ENCODE results near the gene NAP1L1. TPM values are rescaled to one million over a fixed set of nuclear protein-coding genes. Genes with fewer than 3 reads are reported as not detected.
A peak's percentile ranks its signal among the peaks of the same experiment; 100 is the strongest.

Gene NAP1L1
- total RNA-seq, 1 experiment from 2014 or later, result 620 TPM

GRCh38 chr12:75994069-75994740 is 90.3 kb downstream of the NAP1L1 start:
- Histone ChIP-seq H3K27ac (ENCODE audit: low read length) (peak overlapping the region; percentile 90), H3K9me3 (ENCODE audit: control insufficient read depth, insufficient read depth, low read depth, low read length) (peaks cover 7% of the 10 kb centered on the region; the same call in 1 of the 2 replicates), H3K4me3 (ENCODE audit: low read depth in 2 of 2, low read length in 2 of 2) (no peak overlapping the region), H3K4me1 (ENCODE audit: control insufficient read depth, insufficient read depth, low read length) (peaks cover 19% of the 10 kb centered on the region), H3K36me3 (ENCODE audit: control insufficient read depth, insufficient read depth, low read length) (no peaks in the 10 kb centered on the region), H3K27me3 (ENCODE audit: control insufficient read depth, insufficient read depth, low read length) (no peaks in the 10 kb centered on the region)
- ATAC-seq, result peak; percentile 75
- BruUV-seq (replicated peaks), result no TSS peak
- DNase-seq (ENCODE audit: low read depth, low spot score), result no peak
- POLR2A ChIA-PET, result no interaction called here
- TF ChIP-seq POLR2AphosphoS5 (IDR thresholded peaks at IDR 0.05; ENCODE audit: low read depth, low read length) (no peak), REST (IDR thresholded peaks at IDR 0.05; ENCODE audit: insufficient read depth in 1 of 2, low read depth in 2 of 2, low read length in 1 of 2) (no peak), SIN3A (IDR thresholded peaks at IDR 0.05; ENCODE audit: borderline replicate concordance, insufficient read depth, low read depth, low read length) (no peak), TCF7L2 (IDR thresholded peaks at IDR 0.05; ENCODE audit: low read depth, low read length) (no peak)
- TF ChIP-seq, protein P1, sequence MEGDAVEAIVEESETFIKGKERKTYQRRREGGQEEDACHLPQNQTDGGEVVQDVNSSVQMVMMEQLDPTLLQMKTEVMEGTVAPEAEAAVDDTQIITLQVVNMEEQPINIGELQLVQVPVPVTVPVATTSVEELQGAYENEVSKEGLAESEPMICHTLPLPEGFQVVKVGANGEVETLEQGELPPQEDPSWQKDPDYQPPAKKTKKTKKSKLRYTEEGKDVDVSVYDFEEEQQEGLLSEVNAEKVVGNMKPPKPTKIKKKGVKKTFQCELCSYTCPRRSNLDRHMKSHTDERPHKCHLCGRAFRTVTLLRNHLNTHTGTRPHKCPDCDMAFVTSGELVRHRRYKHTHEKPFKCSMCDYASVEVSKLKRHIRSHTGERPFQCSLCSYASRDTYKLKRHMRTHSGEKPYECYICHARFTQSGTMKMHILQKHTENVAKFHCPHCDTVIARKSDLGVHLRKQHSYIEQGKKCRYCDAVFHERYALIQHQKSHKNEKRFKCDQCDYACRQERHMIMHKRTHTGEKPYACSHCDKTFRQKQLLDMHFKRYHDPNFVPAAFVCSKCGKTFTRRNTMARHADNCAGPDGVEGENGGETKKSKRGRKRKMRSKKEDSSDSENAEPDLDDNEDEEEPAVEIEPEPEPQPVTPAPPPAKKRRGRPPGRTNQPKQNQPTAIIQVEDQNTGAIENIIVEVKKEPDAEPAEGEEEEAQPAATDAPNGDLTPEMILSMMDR (IDR thresholded peaks at IDR 0.05), result no peak
- CTCF ChIA-PET, result no interaction called here
- intact Hi-C loops (cut with micrococcal nuclease; ENCODE audit: unreplicated experiment), result no loop called here
- in situ Hi-C loops (cut with HindIII; ENCODE audit: low pct_unique_long_range_greater_than_20kb, low sequenced_read_pairs), result no loop called here

DNA sequence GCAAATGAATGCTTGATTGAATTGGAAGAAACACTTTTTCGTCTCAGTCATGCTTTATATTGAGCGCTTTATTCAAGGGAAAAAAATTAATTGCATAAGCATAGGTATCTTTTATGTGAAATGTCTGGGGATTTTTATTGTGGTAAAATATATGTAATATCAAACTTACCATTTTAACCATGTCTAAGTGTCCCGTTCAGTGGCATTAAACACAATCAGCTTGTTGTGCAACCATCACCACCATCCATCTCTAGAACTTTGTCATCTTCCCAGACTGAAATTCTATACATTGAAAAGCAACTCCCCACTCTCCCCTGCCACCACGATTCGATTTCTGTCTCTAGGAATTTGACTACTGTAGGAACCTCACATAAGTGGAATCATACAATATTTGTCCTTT is 92.7 kb downstream of the NAP1L1 start:
- DNase-seq (ENCODE audit: low read depth, low spot score), result no peak
- H3K9me3 ChIP-seq (ENCODE audit: control insufficient read depth, insufficient read depth, low read depth, low read length), result peaks cover 7% of the 10 kb centered on the region; the same call in 1 of the 2 replicates
- ChIA-PET POLR2A (interaction anchor here (0.6 kb wide), 1 partner anchor 36 kb away, joined by 4 read pairs; no protein-coding TSS in a partner anchor), CTCF (no interaction called here)
- TF ChIP-seq, protein P1 (IDR thresholded peaks at IDR 0.05), result no peak
- TF ChIP-seq POLR2AphosphoS5 (IDR thresholded peaks at IDR 0.05; ENCODE audit: low read depth, low read length) (no peak), TCF7L2 (IDR thresholded peaks at IDR 0.05; ENCODE audit: low read depth, low read length) (no peak)
- H3K4me3 ChIP-seq (ENCODE audit: low read depth in 2 of 2, low read length in 2 of 2), result no peak overlapping the region
- intact Hi-C loops (cut with micrococcal nuclease; ENCODE audit: unreplicated experiment) (no loop called here), in situ Hi-C loops (cut with HindIII; ENCODE audit: low pct_unique_long_range_greater_than_20kb, low sequenced_read_pairs) (no loop called here)
- H3K27ac ChIP-seq (ENCODE audit: low read length), result peak overlapping the region; percentile 90
- H3K27me3 ChIP-seq (ENCODE audit: control insufficient read depth, insufficient read depth, low read length), result no peaks in the 10 kb centered on the region
- H3K36me3 ChIP-seq (ENCODE audit: control insufficient read depth, insufficient read depth, low read length), result no peaks in the 10 kb centered on the region
- BruUV-seq (replicated peaks), result no TSS peak
- ATAC-seq, result no peak
- peaks cover 22% of the 10 kb centered on the region for H3K4me1 ChIP-seq (ENCODE audit: control insufficient read depth, insufficient read depth, low read length)

Measured in Panc1 (cell line).